C4-2B (cell line): ENCODE results near the gene HNRNPF.

Experiments
- H3K27ac ChIP-seq: fragments of 450-650 bp; 2 replicates; pipeline ENCODE4 v1.5.1; 2017
- CTCF ChIP-seq: fragments of 450-650 bp; conservative IDR thresholded peaks from 2 replicates; pipeline ENCODE4 v1.5.1; 2017; ENCODE audit warnings: mild to moderate bottlenecking
- ZFX ChIP-seq: fragments of 450-650 bp; IDR thresholded peaks from 2 replicates; pipeline ENCODE4 v1.6.1; 2017

Gene HNRNPF

DNA sequence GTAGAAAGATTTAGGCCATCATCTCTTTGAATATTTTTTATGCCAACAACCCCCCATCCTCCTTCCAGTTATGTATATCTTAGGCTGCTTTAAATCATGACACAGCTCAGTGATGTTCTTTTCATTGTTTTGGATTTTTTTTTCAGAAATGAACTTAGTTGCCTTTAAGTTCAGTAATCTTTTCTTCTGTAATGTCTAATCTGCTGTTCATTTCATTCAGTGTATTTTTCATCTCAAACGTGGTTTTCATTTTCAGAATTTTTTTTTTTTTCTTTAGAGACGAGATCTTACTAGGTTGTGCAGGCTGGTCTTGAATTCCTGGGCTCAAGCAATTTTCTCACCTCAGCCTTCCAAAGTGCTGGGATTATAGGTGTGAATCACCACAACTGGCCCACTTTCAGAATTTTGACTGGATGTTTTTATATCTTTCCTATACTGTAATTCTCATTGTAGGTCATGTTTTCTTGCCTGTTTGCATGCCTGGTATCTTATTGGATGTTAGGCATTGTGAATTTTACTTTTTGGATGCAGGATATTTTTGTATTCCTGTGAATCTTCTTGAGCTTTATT, 36.0 kb upstream of the HNRNPF start:
- no peak for TF ChIP-seq CTCF
- no peak for TF ChIP-seq ZFX
- no peak overlapping the region for H3K27ac ChIP-seq

- H3K27ac ChIP-seq: no peak overlapping the region
- TF ChIP-seq CTCF: no peak
- no peak for TF ChIP-seq ZFX
Observed at GRCh38 chr10:43444323-43444722, 35.3 kb upstream of the HNRNPF start.

GRCh38 chr10:43440463-43441134, 31.6 kb upstream of the HNRNPF start:
- TF ChIP-seq ZFX: no peak
- TF ChIP-seq CTCF: no peak
- H3K27ac ChIP-seq: no peak overlapping the region

DNA sequence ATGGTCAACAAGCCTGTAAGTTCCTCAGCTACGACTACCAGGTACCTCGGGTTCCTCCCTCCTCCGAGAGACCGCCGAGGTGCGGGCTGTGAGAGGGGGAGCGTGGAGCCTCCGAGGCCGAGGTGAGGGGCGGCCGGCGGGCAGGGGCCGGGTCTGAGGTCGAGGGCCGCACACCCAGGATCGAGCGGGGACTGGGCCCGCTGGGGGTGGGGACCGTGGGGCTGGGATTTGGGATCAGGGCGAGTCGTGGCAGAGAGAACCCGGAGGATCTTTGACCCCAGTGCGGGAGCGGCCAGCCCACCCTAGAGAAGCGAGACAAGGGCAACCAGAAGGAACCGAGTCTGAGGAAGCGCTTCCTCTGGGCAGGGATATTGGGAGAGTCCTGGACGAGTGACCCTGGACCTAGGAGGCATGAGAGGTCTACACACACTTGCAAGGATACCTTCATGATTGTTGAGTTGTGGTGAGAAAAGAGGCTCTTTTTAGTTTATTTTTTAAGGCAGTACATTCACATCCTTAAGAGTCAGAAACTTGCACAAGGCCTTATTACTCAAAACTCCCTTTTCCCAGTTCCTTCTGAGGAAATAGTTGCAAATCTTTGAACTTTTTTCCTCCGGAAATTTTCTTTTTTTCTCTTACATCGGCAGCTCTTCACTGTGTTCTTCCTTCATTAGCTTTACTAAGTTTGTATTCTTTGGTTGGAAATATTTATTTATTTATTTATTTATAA, 28.3 kb upstream of the HNRNPF start:
- peak overlapping the region; percentile 92 for H3K27ac ChIP-seq
- no peak for TF ChIP-seq ZFX
- TF ChIP-seq CTCF: no peak

GRCh38 chr10:43436291-43437140, 27.5 kb upstream of the HNRNPF start, which contains the start of gene ZNF487:
TSS of gene ZNF487 (plus strand) at chr10:43437111. CDS start at chr10:43475814, 38,703 bp downstream.
- peak; percentile 83 for TF ChIP-seq ZFX
- no peak; the same call in 1 of the 2 replicates for TF ChIP-seq CTCF

DNA sequence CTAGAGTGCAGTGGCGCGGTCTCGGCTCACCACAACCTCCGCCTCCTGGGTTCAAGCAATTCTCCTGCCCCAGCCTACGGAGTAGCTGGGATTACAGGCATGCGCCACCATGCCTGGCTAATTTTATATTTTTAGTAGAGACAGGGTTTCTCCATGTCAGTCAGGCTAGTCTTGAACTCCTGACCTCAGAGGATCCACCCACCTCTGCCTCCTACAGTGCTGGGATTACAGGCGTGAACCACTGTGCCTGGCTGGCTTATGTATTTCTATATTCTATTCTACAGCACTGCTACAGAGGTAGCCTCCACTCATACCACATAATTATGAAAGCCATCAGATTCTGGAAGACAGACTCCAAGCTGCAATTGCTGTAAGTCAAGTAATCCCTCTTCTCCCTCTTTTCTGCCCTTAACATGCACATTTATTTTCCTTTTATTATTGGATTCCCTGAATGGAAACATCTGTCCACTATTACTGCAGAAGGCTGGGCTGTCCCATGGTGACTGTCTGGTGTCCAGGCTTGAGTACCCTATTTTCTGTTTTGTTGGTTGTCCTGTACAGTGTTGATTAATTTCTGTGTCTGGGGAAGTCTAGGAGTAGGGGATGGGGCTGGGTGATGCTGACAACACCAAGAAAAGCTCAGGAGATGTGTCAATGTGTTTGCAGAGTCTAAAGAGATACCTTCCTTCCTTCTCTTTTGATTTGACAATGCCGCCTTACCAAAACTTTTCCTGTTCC, 22.1 kb upstream of the HNRNPF start:
- H3K27ac ChIP-seq: no peak overlapping the region

More at GRCh38 chr10:43436291-43437140, 27.5 kb upstream of the HNRNPF start, which contains the start of gene ZNF487:
- peak within 1 kb of the TSS; percentile 92 for H3K27ac ChIP-seq

More for the DNA sequence above, 22.1 kb upstream of the HNRNPF start:
- TF ChIP-seq CTCF (no peak), ZFX (no peak)
